Upper lobe of right lung (tissue), 1 donor: ENCODE data around the gene QSER1. TPM values are rescaled to one million over a fixed set of nuclear protein-coding genes. Genes with fewer than 3 reads are reported as not detected.

Source experiments
- ATAC-seq: fragments of 200-7000 bp; cut with Tn5 transposase; one replicate; pipeline ENCODE4 v1.9.1; 2020; ENCODE audit warnings: mild to moderate bottlenecking, moderate library complexity
- DNase-seq: peaks from one replicate; pipeline ENCODE4 v3.0.0-alpha.2; 2020
- H3K27ac ChIP-seq: fragments of 200-600 bp; one replicate; pipeline ENCODE4 v1.8.0; 2022
- H3K27me3 ChIP-seq: fragments of 200-600 bp; one replicate; pipeline ENCODE4 v1.8.0; 2022; ENCODE audit warnings: mild to moderate bottlenecking
- H3K36me3 ChIP-seq: fragments of 200-600 bp; one replicate; pipeline ENCODE4 v1.8.0; 2022
- H3K4me1 ChIP-seq: fragments of 200-600 bp; one replicate; pipeline ENCODE4 v1.8.0; 2022
- H3K4me3 ChIP-seq: fragments of 200-600 bp; one replicate; pipeline ENCODE4 v1.8.0; 2022; ENCODE audit warnings: mild to moderate bottlenecking
- H3K9me3 ChIP-seq: fragments of 200-600 bp; one replicate; pipeline ENCODE4 v1.8.0; 2022
- CTCF ChIP-seq: fragments of 200-600 bp; IDR thresholded peaks from one replicate; pipeline ENCODE4 v1.8.0; 2022; ENCODE audit warnings: antibody characterized with exemption
- intact Hi-C: fragments of 100-400 bp; cut with DNase I; formaldehyde crosslinking; loops from one replicate; pipeline ENCODE4 v1.11.0; 2022
- total RNA-seq: library from RNA; stranded (reverse); fragmentation: NEBNext Ultra II Directional; extraction: Animal tissue kit (Norgen Biotek cat#: 25700); gene quantifications from one replicate; pipeline ENCODE4 v1.2.1, GENCODE V29; 2021
- donor health status: DM: no; HTN: yes; CAD: no; lungs with severe emphysema.

The QSER1 gene
- total RNA-seq, 1 donor from 2014 or later = 26.3 TPM

DNA sequence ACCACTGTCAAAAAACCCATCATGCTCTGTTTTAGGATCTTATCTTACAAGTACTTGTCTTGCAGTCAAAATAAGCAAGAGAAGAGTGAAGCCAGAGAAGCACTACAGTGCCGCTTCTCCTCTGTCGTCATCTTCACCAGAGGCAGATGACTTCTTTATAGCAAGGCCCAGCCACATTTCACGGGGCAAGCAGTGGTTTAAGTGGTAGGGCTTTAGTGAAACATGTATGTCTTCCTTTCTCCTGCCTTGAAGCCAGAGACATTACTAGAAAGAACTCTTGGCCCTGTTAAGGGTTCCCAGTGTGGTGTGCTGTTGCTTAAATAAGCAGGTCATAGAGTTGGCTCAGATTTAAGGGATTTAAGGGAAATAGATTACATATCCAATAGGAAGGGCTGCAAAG lies 80.2 kb downstream of the QSER1 start:
- no peak for ATAC-seq

DNA sequence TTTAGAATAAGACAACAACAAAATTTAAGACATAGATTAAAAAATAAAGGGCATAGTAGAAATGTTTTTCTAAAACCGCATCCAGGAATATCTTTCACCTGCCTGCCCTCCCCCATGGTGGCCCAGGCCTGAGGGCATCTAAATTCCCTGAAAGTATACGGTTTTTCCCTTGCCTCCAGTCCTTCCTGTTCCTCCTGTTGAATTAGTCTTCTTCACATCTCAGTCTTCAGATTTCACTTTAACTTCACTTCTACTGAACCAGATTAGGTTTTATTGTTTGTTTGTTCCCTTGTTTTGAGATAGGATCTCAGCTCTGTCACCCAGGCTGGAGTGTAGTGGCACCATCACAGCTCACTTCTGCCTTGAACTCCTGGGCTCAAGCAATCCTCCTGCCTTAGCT lies 90.0 kb downstream of the QSER1 start:
- ATAC-seq (no peak), DNase-seq (no peak)
- Histone ChIP-seq H3K36me3 (peaks cover 11% of the 10 kb centered on the region), H3K9me3 (no peaks in the 10 kb centered on the region), H3K27me3 (no peaks in the 10 kb centered on the region), H3K27ac (no peak overlapping the region), H3K4me3 (no peak overlapping the region), H3K4me1 (no peaks in the 10 kb centered on the region)
- TF ChIP-seq CTCF = no peak
- intact Hi-C loops = no loop called here

More for the DNA sequence above, 80.2 kb downstream of the QSER1 start:
- TF ChIP-seq CTCF = no peak
- Histone ChIP-seq H3K9me3 (no peaks in the 10 kb centered on the region), H3K4me1 (no peaks in the 10 kb centered on the region), H3K4me3 (no peak overlapping the region), H3K27ac (no peak overlapping the region), H3K27me3 (no peaks in the 10 kb centered on the region), H3K36me3 (peaks cover 47% of the 10 kb centered on the region)
- DNase-seq = no peak
- intact Hi-C loops = no loop called here

- Histone ChIP-seq H3K27me3 (no peaks in the 10 kb centered on the region), H3K9me3 (no peaks in the 10 kb centered on the region), H3K36me3 (peaks cover 4% of the 10 kb centered on the region), H3K4me3 (no peak overlapping the region), H3K27ac (no peak overlapping the region), H3K4me1 (no peaks in the 10 kb centered on the region)
- ATAC-seq (no peak), DNase-seq (no peak)
- no peak for TF ChIP-seq CTCF
- intact Hi-C loops = no loop called here
Measured at GRCh38 chr11:32983506-32983905, 90.9 kb downstream of the QSER1 start.

DNA sequence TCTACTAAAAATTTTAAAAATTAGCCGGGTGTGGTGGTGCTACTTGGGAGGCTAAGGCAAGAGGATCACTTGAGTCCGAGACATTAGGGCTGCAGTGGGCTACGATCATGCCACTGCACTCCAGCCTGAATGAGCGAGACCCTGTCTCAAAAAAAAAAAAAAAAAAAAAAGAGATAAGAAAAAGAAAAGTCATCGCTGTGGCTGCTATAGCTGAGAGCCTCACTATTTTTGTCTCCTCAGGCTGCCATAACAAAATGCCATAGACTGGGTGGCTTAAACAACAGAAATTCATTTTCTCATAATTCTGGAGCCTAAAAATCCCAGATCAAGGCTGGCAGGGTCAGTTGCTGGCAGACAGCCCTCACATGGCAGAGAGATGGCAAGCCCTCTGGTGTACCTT lies 93.0 kb downstream of the QSER1 start:
- no peaks in the 10 kb centered on the region for H3K36me3 ChIP-seq
- no peak overlapping the region for H3K4me3 ChIP-seq
- no peak for TF ChIP-seq CTCF
- no peak overlapping the region for H3K27ac ChIP-seq
- H3K4me1 ChIP-seq = no peaks in the 10 kb centered on the region
- no peaks in the 10 kb centered on the region for H3K27me3 ChIP-seq
- intact Hi-C loops = no loop called here
- ATAC-seq = no peak
- H3K9me3 ChIP-seq = no peaks in the 10 kb centered on the region
- no peak for DNase-seq

DNA sequence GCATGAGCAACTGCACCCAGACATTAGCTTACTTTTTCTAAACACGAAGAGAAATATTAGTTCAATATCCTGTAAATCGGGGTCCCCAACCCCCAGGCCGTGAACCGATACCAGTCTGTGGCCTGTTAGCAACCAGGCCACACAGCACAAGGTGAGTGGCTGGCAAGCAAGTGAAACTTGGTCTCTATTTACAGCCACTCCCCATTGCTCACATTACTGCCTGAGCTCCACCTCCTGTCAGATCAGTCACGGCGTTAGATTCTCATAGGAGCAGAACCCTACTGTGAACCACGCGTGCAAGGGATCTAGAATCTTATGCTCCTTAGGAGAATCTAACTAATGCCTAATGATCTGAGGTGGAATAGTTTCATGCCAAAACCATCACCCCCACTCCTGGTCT lies 95.2 kb downstream of the QSER1 start:
- intact Hi-C loops = no loop called here
- DNase-seq (no peak), ATAC-seq (peak; percentile 32)
- Histone ChIP-seq H3K36me3 (no peaks in the 10 kb centered on the region), H3K9me3 (no peaks in the 10 kb centered on the region), H3K4me1 (no peaks in the 10 kb centered on the region), H3K27me3 (no peaks in the 10 kb centered on the region), H3K4me3 (no peak overlapping the region), H3K27ac (no peak overlapping the region)
- no peak for TF ChIP-seq CTCF

- Histone ChIP-seq H3K9me3 (no peaks in the 10 kb centered on the region), H3K36me3 (no peaks in the 10 kb centered on the region), H3K27me3 (no peaks in the 10 kb centered on the region), H3K27ac (no peak overlapping the region), H3K4me3 (no peak overlapping the region), H3K4me1 (no peaks in the 10 kb centered on the region)
- ATAC-seq (no peak), DNase-seq (no peak)
- intact Hi-C loops = no loop called here
- TF ChIP-seq CTCF = no peak
Measured at GRCh38 chr11:32990481-32990880, 97.9 kb downstream of the QSER1 start.
